Brain microvascular endothelial cell (primary cell): ENCODE measurements around the gene CADPS.

Source experiments
- DNase-seq: peaks from one replicate; pipeline ENCODE4 v3.0.0-alpha.2; 2020
- H3K27ac ChIP-seq: fragments of 250-450 bp; sonication (Bioruptor Pico); 2 replicates; pipeline ENCODE4 v1.5.1; 2020; ENCODE audit warnings: mild to moderate bottlenecking, moderate library complexity
- H3K27me3 ChIP-seq: fragments of 250-450 bp; sonication (Bioruptor Pico); replicated peaks from 2 replicates; pipeline ENCODE4 v1.5.1; 2020; ENCODE audit warnings: mild to moderate bottlenecking
- H3K36me3 ChIP-seq: fragments of 250-450 bp; sonication (Bioruptor Pico); replicated peaks from 2 replicates; pipeline ENCODE4 v1.5.1; 2020; ENCODE audit warnings: mild to moderate bottlenecking
- H3K4me3 ChIP-seq: 2 replicates; pipeline ENCODE4 v1.5.1; 2011; ENCODE audit warnings: low read depth, mild to moderate bottlenecking, control low read depth, low read length, moderate library complexity
- in situ Hi-C: cut with HindIII; loops from 2 replicates; pipeline ENCODE4 v1.10.0; 2017; ENCODE audit warnings: low sequenced_read_pairs, low pct_ligation_motif_present
- TF ChIP-seq, protein P1 (sequence below): IDR thresholded peaks from 2 replicates; pipeline ENCODE4 v1.5.1; 2011; ENCODE audit warnings: low read depth, mild to moderate bottlenecking, moderate library complexity, low read length, control low read depth, inconsistent platforms; ENCODE audit errors: missing control alignments

CADPS gene

DNA sequence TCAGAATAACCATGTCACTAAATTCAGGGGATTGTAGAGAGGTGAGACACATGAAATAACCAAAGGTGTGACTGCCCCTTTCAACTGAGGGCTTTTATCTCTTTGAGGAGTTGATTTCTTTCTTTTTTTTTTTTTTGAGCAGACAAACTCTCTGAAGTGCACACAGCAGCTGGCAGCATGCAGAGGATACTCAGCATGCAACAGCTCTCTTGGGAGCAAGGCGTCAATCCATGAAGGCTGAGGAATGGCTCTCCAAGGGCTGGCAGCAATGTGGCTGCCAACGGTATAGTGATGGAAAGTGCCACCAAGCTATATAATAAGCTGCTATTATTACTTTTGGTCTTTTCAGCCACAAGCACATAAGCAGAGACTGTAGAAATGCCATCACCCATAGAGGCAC lies 275.2 kb downstream of the CADPS start:
- in situ Hi-C loops: no loop called here
- Histone ChIP-seq H3K27ac (no peak overlapping the region), H3K36me3 (no peaks in the 10 kb centered on the region), H3K4me3 (no peak overlapping the region), H3K27me3 (no peaks in the 10 kb centered on the region)
- DNase-seq: no peak
- TF ChIP-seq, protein P1, sequence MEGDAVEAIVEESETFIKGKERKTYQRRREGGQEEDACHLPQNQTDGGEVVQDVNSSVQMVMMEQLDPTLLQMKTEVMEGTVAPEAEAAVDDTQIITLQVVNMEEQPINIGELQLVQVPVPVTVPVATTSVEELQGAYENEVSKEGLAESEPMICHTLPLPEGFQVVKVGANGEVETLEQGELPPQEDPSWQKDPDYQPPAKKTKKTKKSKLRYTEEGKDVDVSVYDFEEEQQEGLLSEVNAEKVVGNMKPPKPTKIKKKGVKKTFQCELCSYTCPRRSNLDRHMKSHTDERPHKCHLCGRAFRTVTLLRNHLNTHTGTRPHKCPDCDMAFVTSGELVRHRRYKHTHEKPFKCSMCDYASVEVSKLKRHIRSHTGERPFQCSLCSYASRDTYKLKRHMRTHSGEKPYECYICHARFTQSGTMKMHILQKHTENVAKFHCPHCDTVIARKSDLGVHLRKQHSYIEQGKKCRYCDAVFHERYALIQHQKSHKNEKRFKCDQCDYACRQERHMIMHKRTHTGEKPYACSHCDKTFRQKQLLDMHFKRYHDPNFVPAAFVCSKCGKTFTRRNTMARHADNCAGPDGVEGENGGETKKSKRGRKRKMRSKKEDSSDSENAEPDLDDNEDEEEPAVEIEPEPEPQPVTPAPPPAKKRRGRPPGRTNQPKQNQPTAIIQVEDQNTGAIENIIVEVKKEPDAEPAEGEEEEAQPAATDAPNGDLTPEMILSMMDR: no peak

DNA sequence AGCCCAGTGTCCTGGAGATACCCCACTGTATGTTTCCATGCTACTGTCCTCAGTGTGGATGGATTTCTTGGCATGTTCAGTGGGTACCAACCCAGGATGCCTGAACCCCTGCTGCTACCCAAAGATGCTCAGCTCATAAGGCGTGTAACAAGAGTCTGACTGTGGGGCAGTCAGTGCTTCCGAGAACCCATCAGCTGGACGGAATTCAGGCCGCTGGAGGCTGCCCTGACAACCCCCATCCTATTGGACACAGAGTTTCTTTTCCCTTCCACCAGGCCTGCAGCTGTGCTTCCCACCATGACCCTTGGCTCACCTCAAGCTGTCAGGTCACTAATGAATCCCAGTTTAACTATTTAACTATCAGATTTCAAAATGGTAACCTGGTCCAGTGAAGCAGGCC lies 277.7 kb downstream of the CADPS start:
- in situ Hi-C loops: no loop called here
- TF ChIP-seq, protein P1: no peak
- no peak for DNase-seq

DNA sequence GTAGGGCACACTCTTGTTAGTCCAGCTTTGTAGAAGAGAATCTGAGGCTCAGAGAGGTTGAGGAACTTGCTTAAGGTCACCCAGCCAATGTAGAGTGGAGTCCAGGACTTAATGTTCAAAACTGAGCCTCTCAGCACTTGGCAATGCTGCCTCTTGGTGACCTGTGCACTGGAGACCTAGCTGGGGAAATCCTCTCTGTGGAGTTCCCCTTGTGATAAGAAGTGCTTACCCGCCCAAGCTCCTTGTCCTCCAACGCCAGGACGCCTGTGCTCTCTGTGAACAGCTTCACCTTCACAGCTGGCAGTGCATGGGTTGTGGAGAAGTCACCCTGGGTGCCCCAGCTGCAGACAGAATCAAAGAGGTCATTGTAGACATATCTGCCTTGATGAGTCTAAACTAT lies 282.8 kb downstream of the CADPS start:
- H3K36me3 ChIP-seq: no peaks in the 10 kb centered on the region
- no peaks in the 10 kb centered on the region for H3K27me3 ChIP-seq
- DNase-seq: no peak
- no peak overlapping the region for H3K4me3 ChIP-seq
- no peak overlapping the region for H3K27ac ChIP-seq
- TF ChIP-seq, protein P1: no peak
- in situ Hi-C loops: no loop called here

More for the DNA sequence above, 277.7 kb downstream of the CADPS start:
- no peaks in the 10 kb centered on the region for H3K27me3 ChIP-seq
- no peak overlapping the region for H3K27ac ChIP-seq
- no peak overlapping the region for H3K4me3 ChIP-seq
- H3K36me3 ChIP-seq: no peaks in the 10 kb centered on the region

DNA sequence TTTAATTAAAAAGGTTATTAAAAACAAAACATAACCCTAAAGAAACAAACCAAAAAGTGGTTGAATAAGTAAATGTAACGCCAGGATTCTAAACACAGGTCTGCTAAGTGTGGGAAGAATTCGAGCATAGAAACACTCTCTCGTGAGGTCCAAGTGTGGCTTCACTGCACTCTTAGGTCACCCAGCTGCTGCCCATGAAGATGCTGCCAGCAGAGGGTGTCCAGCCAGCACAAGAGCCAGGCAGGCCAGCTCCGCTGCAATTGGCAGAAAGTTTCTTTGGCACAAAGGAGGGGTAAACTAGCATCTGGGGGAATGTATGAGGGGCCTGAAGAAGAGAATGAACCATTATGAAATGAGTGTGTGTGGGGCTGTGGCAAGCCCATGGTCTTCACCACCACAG lies 286.1 kb downstream of the CADPS start:
- in situ Hi-C loops: no loop called here
- Histone ChIP-seq H3K27me3 (no peaks in the 10 kb centered on the region), H3K36me3 (no peaks in the 10 kb centered on the region), H3K4me3 (no peak overlapping the region), H3K27ac (no peak overlapping the region)
- no peak for DNase-seq
- TF ChIP-seq, protein P1: peak; percentile 47

DNA sequence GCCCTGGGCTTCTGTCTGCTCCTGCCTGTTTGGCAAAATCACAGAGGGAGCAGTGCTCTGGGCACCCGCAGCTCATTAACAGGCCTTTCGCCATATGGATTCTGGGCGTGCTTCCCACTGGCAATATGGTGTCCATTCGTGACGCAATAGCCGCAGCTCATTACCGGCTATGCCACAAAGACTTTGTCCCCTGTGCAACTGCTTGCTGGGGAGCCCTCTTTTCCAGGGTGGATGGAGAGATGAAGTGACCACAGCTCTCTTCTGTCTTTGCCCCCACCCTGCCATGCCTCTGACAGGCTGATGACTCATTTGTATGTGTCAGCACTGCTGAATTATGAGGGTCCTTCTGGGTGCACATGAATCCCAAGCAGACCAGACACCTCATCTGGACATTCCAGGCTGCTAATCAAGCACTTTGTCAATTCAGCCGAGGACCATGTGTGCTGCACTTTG lies 287.6 kb downstream of the CADPS start:
- H3K27me3 ChIP-seq: no peaks in the 10 kb centered on the region
- H3K4me3 ChIP-seq: no peak overlapping the region
- in situ Hi-C loops: no loop called here
- DNase-seq: peak; percentile 90
- TF ChIP-seq, protein P1: no peak
- peak overlapping the region; percentile 97 for H3K27ac ChIP-seq
- no peaks in the 10 kb centered on the region for H3K36me3 ChIP-seq

DNA sequence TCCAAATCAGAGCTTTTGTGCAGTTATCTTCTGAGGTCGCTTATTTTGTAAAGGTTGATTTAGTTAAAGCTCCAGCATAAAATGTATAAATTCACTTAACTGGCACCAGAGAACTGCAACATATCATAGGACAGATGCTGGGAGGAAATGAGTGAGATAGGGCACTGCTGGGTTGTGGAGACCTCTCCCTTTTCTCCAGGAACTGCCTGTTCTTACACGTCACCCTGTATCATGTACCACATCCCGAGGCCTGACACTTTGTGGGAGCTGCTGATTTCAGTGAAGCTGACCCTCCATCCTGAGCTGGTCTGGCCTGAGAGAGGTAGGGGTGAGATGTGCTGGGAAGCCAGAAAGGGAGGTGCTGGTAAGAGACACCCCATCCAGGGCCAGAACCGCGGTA lies 288.0 kb downstream of the CADPS start:
- in situ Hi-C loops: no loop called here
- Histone ChIP-seq H3K4me3 (no peak overlapping the region), H3K36me3 (no peaks in the 10 kb centered on the region), H3K27me3 (no peaks in the 10 kb centered on the region), H3K27ac (peak overlapping the region; percentile 97)
- TF ChIP-seq, protein P1: no peak
- DNase-seq: peak; percentile 83
